CD14-positive monocyte (primary cell): ENCODE measurements around the gene LPCAT3. TPM values are rescaled to one million over a fixed set of nuclear protein-coding genes. Genes with fewer than 3 reads are reported as not detected.
A peak's percentile ranks its signal among the peaks of the same experiment; 100 is the strongest.

Experiments used
- DNase-seq, 3 donors: peaks; one replicate each; pipeline ENCODE4 v3.0.0-alpha.2; 2011 to 2022
- H2AFZ ChIP-seq: 2 replicates; pipeline ENCODE4 v1.6.0; 2012; ENCODE audit warnings: mild to moderate bottlenecking, low read depth, low read length, inconsistent platforms; ENCODE audit not compliant: insufficient read depth, poor library complexity, severe bottlenecking
- H3K27ac ChIP-seq, 2 donors: 1 replicate in 1 of 2; 2 replicates in 1 of 2; pipeline ENCODE4 v1.5.1; 2012 to 2013; ENCODE audit warnings: low read length in 2 of 2, control low read depth in 1 of 2, inconsistent platforms in 1 of 2, low read depth in 1 of 2, mild to moderate bottlenecking in 1 of 2
- H3K27me3 ChIP-seq, 2 donors: one replicate each; pipeline versions ENCODE4 v1.6.0 to v1.6.1; 2011 to 2013; ENCODE audit warnings: low read length in 2 of 2; ENCODE audit not compliant: control insufficient read depth in 2 of 2, insufficient read depth in 2 of 2
- H3K36me3 ChIP-seq, 2 donors: replicated peaks in 1 of 2; 1 replicate in 1 of 2; 2 replicates in 1 of 2; pipeline versions ENCODE4 v1.5.1 to v1.6.1; 2012 to 2013; ENCODE audit warnings: low read length in 2 of 2, control low read depth in 1 of 2, inconsistent platforms in 1 of 2, mild to moderate bottlenecking in 1 of 2; ENCODE audit not compliant: insufficient read depth in 2 of 2, control insufficient read depth in 1 of 2
- H3K4me1 ChIP-seq, 2 donors: 1 replicate in 1 of 2; 2 replicates in 1 of 2; pipeline versions ENCODE4 v1.5.1 to v1.6.1; 2012 to 2013; ENCODE audit warnings: low read length in 2 of 2, control low read depth in 1 of 2, inconsistent platforms in 1 of 2, mild to moderate bottlenecking in 1 of 2, moderate library complexity in 1 of 2; ENCODE audit not compliant: insufficient read depth in 2 of 2, control insufficient read depth in 1 of 2
- H3K4me2 ChIP-seq: replicated peaks from 2 replicates; pipeline ENCODE3; 2012; ENCODE audit warnings: low read length, moderate library complexity, mild to moderate bottlenecking; ENCODE audit not compliant: poor library complexity, severe bottlenecking; ENCODE audit errors: extremely low read depth
- H3K4me3 ChIP-seq, 3 experiments: fragments of 200-600 bp in 1 of 3; sonication (generic) in 1 of 3; replicated peaks in 1 of 3; 1 replicate in 2 of 3; 2 replicates in 1 of 3; pipeline ENCODE4 v1.5.1; 2011 to 2013; ENCODE audit warnings: low read length in 3 of 3, mild to moderate bottlenecking in 3 of 3, control low read depth in 2 of 3, low read depth in 2 of 3, inconsistent platforms in 1 of 3, moderate library complexity in 1 of 3
- H3K79me2 ChIP-seq: 2 replicates; pipeline ENCODE4 v1.6.0; 2012; ENCODE audit warnings: mild to moderate bottlenecking, control low read depth, inconsistent platforms, low read length, moderate library complexity; ENCODE audit not compliant: insufficient read depth
- H3K9ac ChIP-seq: 2 replicates; pipeline ENCODE4 v1.6.0; 2017; ENCODE audit warnings: low read length, mild to moderate bottlenecking; ENCODE audit not compliant: insufficient read depth, poor library complexity, severe bottlenecking
- H3K9me3 ChIP-seq, 2 donors: replicated peaks in 1 of 2; 1 replicate in 1 of 2; 2 replicates in 1 of 2; pipeline versions ENCODE4 v1.5.1 to v1.6.1; 2012 to 2013; ENCODE audit warnings: low read length in 2 of 2, control low read depth in 1 of 2; ENCODE audit not compliant: control insufficient read depth in 1 of 2, insufficient read depth in 1 of 2
- H4K20me1 ChIP-seq: 2 replicates; pipeline ENCODE4 v1.6.0; 2012; ENCODE audit warnings: mild to moderate bottlenecking, low read length, control low read depth, moderate library complexity; ENCODE audit not compliant: insufficient read depth
- H3K27ac Mint-ChIP-seq, 7 donors: one replicate each; pipeline ENCODE4 v1.8.0; 2020; ENCODE audit warnings: mild to moderate bottlenecking in 7 of 7, mixed read lengths in 7 of 7, moderate library complexity in 6 of 7, inconsistent platforms in 2 of 7
- H3K27me3 Mint-ChIP-seq, 3 donors: one replicate each; pipeline ENCODE4 v1.8.0; 2021 to 2022; ENCODE audit warnings: low read depth in 3 of 3, mild to moderate bottlenecking in 3 of 3, mixed read lengths in 3 of 3, moderate library complexity in 3 of 3, inconsistent platforms in 1 of 3
- H3K36me3 Mint-ChIP-seq, 2 donors: one replicate each; pipeline ENCODE4 v1.8.0; 2020; ENCODE audit warnings: mixed read lengths in 2 of 2, inconsistent platforms in 1 of 2, mild to moderate bottlenecking in 1 of 2
- H3K4me1 Mint-ChIP-seq: one replicate; pipeline ENCODE4 v1.8.0; 2020; ENCODE audit warnings: mild to moderate bottlenecking, mixed read lengths
- H3K4me3 Mint-ChIP-seq, 2 donors: one replicate each; pipeline ENCODE4 v1.8.0; 2020; ENCODE audit warnings: mild to moderate bottlenecking in 2 of 2, mixed read lengths in 2 of 2, moderate library complexity in 1 of 2
- H3K9me3 Mint-ChIP-seq, 7 donors: one replicate each; pipeline ENCODE4 v1.8.0; 2020 to 2022; ENCODE audit warnings: mixed read lengths in 7 of 7, mild to moderate bottlenecking in 6 of 7, moderate library complexity in 6 of 7, inconsistent platforms in 2 of 7
- WGBS: methylation state at CpG from one replicate; pipeline ENCODE4 v1.1.5; 2013; ENCODE audit warnings: missing lambda C conversion rate; ENCODE audit not compliant: insufficient coverage; 5-methylcytosine and 5-hydroxymethylcytosine counted together
- intact Hi-C, 2 donors: fragments of 100-400 bp; cut with micrococcal nuclease; formaldehyde crosslinking; loops; one replicate each; pipeline versions ENCODE4 v1.15.0 to v1.15.1; 2023
- polyA plus RNA-seq, 3 donors: library from polyadenylated mRNA; depleted of rRNA in 1 of 3; unstranded in 2 of 3; stranded (reverse) in 1 of 3; fragments of 300-500 nt in 2 of 3; fragments of >200 nt in 1 of 3; fragmentation: Illumina TruSeq in 2 of 3; gene quantifications; 1 replicate in 2 of 3; 2 replicates in 1 of 3; pipeline ENCODE4 v1.2.3, GENCODE V29; 2012 to 2021
- TF ChIP-seq, protein P1 (sequence below): fragments of 200-600 bp; IDR thresholded peaks from one replicate; pipeline ENCODE4 v1.8.0; 2022; ENCODE audit warnings: antibody characterized with exemption, mild to moderate bottlenecking

The LPCAT3 gene
- polyA plus RNA-seq, 3 donors: 50.9 to 62.7 (median 54.1) TPM

DNA sequence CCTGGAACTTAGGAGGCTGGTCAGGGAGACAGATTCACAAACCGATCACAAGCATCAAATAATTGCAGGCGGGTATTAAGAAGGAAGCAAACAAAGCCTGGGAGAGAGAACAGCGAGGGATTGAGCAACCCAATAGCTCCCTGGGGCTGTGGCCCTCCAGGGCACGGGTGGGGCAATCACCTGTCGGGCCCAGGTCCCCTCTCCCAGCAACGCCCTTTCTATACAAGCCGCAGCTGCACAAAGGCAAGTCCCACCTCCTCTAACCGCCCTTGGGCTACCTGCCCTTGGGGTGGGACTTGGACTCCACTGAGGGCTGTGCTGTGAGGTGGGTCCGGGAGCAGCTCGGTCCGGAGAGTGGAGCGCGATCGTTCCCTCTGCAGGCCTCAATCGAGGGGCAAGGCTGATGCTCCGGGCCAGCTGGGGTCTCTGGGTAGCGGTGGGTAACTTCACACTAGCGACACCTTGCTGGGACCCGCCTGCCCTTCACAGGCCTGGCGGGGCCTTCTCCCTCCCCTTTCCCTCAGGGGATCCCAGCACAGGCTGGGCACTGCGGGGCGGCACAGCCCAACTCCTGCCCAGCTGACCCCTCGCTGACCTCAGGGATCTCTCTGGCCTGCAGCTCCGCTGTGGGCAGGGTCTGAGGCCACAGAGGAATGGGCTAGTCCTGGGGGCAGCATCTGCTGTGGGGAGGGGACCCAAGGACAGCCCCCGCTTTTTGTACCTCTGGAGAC lies 55.8 kb downstream of the LPCAT3 start:
- H3K36me3 Mint-ChIP-seq: peaks cover 50 to 69% of the 10 kb centered on the region in 2 donors
- Histone ChIP-seq H3K36me3 (peaks cover 49 to 52% of the 10 kb centered on the region in 2 donors), H3K27ac (peak overlapping the region; percentile 87 to 95), H4K20me1 (peaks cover 51% of the 10 kb centered on the region), H3K4me1 (peaks cover 71 to 78% of the 10 kb centered on the region in 2 donors), H2AFZ (no peak overlapping the region), H3K79me2 (peaks cover 31% of the 10 kb centered on the region), H3K4me3 (peak overlapping the region in 1 of 3 experiments; percentile 40), H3K9ac (no peak overlapping the region), H3K9me3 (no peaks in the 10 kb centered on the region), H3K27me3 (no peaks in the 10 kb centered on the region), H3K4me2 (peak overlapping the region; percentile 50)
- H3K27ac Mint-ChIP-seq: peak overlapping the region; percentile 93 to 99 (median 96)
- TF ChIP-seq, protein P1, sequence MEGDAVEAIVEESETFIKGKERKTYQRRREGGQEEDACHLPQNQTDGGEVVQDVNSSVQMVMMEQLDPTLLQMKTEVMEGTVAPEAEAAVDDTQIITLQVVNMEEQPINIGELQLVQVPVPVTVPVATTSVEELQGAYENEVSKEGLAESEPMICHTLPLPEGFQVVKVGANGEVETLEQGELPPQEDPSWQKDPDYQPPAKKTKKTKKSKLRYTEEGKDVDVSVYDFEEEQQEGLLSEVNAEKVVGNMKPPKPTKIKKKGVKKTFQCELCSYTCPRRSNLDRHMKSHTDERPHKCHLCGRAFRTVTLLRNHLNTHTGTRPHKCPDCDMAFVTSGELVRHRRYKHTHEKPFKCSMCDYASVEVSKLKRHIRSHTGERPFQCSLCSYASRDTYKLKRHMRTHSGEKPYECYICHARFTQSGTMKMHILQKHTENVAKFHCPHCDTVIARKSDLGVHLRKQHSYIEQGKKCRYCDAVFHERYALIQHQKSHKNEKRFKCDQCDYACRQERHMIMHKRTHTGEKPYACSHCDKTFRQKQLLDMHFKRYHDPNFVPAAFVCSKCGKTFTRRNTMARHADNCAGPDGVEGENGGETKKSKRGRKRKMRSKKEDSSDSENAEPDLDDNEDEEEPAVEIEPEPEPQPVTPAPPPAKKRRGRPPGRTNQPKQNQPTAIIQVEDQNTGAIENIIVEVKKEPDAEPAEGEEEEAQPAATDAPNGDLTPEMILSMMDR: no peak
- H3K27me3 Mint-ChIP-seq: peaks cover 0 to 7% (median 0%) of the 10 kb centered on the region in 3 donors
- intact Hi-C loops: loop anchor here in 1 of 2 donors (5.0 kb wide), 1 partner anchor 90 kb away; the partner anchor contains the start of gene SPSB2
- peaks cover 0 to 2% (median 0%) of the 10 kb centered on the region in 7 donors for H3K9me3 Mint-ChIP-seq
- WGBS: 60% methylated on average over 18 of the region's 25 CpGs
- H3K4me3 Mint-ChIP-seq: peak overlapping the region; percentile 65 to 67
- H3K4me1 Mint-ChIP-seq: peaks cover 75% of the 10 kb centered on the region
- peak in 1 of 3 donors; percentile 49 for DNase-seq

DNA sequence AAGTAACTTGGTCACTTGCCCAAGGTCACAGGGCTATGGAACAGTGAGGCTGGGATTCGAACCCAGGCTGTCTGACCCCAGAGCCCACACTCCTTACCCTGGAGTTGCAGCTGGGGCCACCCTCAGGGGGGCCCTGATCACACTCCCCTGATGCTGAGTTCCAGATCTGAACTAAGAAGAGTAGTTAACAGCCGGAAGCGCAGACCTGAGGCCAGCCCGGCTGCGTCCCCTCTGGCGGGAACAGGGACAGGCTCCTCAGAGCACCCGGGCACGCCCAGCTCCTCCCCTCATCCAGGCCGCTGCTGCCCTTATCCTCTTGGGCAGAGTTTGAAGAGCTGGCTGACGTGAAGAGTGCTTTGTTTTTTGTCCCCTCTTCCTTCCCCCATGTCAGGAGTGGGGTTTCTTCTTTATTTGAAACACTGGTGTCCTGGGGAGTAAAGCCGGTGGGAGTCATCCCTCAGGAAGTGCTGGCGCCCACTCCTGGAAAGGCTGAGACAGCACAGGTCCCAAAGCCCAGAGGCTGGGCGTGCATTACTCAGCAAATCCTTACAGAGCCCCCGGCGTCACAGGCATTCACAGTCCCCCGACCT lies 56.5 kb downstream of the LPCAT3 start:
- peak in 2 of 3 donors; percentile 44 to 69 for DNase-seq
- TF ChIP-seq, protein P1: peak; percentile 7
- Mint-ChIP-seq H3K36me3 (peaks cover 50 to 69% of the 10 kb centered on the region in 2 donors), H3K27ac (peak overlapping the region; percentile 93 to 99 (median 96)), H3K4me1 (peaks cover 81% of the 10 kb centered on the region), H3K9me3 (peaks cover 0 to 2% (median 0%) of the 10 kb centered on the region in 7 donors), H3K27me3 (peaks cover 0 to 7% (median 0%) of the 10 kb centered on the region in 3 donors), H3K4me3 (peak overlapping the region; percentile 65 to 67)
- H3K4me1 ChIP-seq: peaks cover 78 to 85% of the 10 kb centered on the region in 2 donors
- H4K20me1 ChIP-seq: peaks cover 58% of the 10 kb centered on the region
- intact Hi-C loops: loop anchor here (1.0 to 5.0 kb wide), 3 partner anchors 8 to 89 kb away; partner anchors contain the start of genes C12orf57 (in 1 of the 2) and SPSB2 (in 1 of the 2)
- H3K9ac ChIP-seq: peak overlapping the region; percentile 55
- H3K36me3 ChIP-seq: peaks cover 49 to 52% of the 10 kb centered on the region in 2 donors
- H3K9me3 ChIP-seq: no peaks in the 10 kb centered on the region
- peaks cover 38% of the 10 kb centered on the region for H3K79me2 ChIP-seq
- 10% methylated on average over 6 of the region's 16 CpGs for WGBS
- peak overlapping the region in 1 of 3 experiments; percentile 40 for H3K4me3 ChIP-seq
- no peaks in the 10 kb centered on the region for H3K27me3 ChIP-seq
- peak overlapping the region; percentile 87 to 95 for H3K27ac ChIP-seq
- H2AFZ ChIP-seq: no peak overlapping the region
- H3K4me2 ChIP-seq: peak overlapping the region; percentile 50
